Stimulated activated CD8-positive, alpha-beta memory T cell treated with anti-CD3 and anti-CD28 coated beads, Interleukin-4, amount 100 ng/mL, for 48 hours (primary cell): ENCODE measurements around the gene SELENOT.
"Not testable (repeated sequence)": the region's sequence is repeated elsewhere in the genome, so short reads cannot be mapped to it uniquely, and the experiment has no call there.

Experiments used
- DNase-seq: peaks from one replicate; pipeline ENCODE4 v3.0.0-alpha.2; 2020

The SELENOT gene, protein sequence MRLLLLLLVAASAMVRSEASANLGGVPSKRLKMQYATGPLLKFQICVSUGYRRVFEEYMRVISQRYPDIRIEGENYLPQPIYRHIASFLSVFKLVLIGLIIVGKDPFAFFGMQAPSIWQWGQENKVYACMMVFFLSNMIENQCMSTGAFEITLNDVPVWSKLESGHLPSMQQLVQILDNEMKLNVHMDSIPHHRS

DNA sequence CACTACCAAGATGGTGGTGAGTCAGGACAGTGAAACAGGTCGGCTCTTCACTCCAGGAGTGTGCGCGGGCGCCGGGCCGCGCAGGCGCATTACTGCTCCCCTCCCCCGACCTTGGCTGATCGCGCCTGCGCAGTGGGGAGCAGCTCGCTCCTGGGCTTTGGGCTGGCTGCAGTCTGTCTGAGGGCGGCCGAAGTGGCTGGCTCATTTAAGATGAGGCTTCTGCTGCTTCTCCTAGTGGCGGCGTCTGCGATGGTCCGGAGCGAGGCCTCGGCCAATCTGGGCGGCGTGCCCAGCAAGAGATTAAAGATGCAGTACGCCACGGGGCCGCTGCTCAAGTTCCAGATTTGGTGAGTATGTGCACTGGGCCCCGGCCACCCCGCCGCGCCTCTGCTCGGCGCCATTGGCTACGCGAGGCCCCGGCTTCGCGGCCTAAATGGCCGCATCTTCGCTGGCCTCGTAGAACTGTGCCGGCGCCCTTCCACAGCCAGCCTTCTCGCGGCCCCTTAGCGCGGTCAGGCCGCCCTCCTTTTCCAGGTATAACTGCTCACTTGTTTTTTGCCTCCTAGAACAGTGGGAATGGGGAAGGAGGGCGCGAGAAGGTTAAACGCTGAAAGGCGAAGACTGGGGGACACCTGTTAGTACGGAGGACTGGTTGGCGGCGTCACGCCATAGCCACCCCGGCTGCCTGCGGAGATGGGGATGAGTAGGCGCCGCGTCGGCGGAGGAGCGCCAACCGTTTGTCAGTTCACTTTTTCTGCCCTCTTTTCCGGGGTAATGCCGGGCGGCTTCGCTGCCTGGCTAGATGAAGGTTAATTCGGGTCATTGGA is at the start of gene SELENOT:
Gene SELENOT (plus strand): TSS at position 169 of the 827 bp plus-strand sequence. CDS start 42 bp downstream, at position 211.
- peak; percentile 94 for DNase-seq

DNA sequence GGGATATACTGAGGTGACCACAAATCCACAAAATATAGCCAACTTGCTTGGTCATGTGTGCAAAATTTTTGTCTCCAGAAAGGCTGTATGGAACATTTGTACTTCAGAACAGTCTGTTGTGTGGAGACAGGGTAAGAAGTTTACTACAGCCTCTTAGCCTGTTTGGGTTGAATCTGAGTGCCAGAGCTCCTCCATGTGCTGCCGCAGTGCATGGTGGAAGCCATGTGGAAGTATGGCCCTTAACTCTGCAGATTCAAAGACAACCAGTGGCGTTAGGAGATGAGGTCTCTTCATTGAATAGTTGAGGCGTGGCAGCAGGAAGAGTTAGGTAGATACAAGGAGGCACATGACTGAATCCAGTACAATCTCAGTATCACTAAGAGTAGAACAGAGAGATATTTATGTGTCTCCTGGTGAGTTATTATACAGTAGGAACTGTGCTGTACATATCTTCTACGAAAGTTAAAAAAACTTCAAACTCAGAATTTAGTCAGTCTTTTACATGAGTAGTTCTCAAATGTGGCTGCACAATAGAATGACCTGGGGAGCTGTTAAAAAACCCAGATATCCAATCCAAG is 47.2 kb upstream of the SELENOT start:
- no peak for DNase-seq

DNA sequence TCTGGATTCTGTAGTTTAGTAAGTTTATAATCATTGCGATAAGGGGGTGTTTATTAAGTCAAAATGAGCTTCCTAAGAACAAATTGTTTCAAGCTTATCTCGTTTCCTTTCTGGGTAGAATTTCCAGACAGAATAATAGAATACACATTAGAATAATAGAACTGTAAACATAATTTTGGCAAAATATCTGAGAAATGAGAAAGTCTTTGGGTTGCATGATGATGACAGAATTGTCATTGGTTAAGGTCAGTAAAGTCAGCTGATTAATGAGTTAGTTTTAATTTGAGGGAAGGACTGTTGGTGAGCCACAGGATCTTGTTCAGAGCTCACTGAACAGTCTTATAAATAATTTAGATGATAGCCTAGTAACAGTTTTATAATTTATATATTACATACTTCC is 46.3 kb upstream of the SELENOT start:
- DNase-seq = no peak

DNA sequence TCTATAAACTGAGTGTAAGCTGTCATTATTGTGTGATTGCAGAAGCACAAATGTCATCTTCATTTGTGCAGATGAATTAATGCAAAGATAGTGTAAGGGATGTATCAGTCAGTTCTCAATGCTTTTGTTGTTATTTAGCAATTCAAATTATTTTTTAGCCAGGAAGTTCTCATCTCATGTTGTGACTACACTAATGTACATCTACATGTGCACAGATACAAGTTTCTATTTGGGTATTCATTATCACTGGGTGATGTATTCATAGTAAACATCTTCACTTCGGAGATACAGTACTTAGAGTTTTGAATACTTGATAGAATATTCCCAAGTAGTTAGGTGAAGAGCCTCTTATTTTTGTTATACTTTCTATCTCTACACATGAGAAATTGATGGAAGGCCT is 45.4 kb upstream of the SELENOT start:
- no peak for DNase-seq

DNA sequence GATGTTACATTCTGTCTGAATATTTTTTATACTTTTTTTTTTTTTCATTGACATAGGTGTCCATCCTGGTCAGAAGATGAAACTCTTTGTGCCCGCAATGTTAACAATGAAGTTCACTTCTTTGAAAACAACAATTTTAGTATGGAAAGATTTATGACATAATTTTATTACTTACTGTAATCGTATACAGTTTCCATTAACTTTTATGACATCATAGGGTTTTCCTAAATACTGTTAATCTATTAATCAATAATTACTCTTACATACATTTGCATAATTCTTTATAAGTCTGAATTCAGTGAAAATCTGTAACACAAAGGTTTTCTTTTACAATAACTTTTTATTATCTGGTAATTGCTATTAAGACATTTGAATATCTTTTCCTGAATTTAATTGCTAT is 38.9 kb upstream of the SELENOT start:
- DNase-seq = no peak

DNA sequence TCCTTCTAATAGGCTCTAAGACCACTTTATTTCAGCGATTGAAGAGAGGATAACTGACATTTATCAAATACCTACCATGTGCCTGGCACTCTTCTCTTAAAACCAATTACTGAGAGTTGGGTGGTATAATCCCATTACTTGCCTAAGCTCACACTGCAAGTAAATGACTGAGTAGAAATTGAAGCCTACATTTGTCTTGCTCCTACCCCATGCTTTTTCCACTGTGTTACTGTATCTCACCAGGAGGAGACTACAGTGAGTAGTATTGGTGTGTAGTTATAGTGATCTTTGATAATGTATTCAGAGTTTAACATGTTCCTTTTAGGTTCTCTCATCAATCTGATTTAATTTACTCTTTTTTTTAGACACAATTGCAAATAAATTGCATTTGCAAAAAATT is 35.8 kb upstream of the SELENOT start:
- DNase-seq = no peak

DNA sequence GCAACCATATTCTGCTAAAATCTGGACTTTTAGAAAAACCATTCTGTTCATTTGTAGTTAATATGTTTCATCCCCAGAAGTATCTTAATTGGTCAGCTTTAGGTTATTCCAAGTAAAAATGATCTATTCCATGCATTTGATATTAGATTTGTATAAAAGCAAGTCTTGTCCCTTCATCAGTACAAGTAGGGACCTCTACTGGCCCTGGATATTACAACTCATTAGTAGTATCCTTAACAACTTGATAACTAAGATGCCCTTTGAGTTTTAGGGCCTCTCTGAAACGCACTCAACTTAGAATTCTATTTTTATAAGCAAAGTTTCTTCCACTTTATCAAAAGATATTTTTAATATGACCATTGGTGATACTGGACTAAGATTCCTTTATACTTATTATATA is 25.3 kb upstream of the SELENOT start:
- DNase-seq = no peak

DNA sequence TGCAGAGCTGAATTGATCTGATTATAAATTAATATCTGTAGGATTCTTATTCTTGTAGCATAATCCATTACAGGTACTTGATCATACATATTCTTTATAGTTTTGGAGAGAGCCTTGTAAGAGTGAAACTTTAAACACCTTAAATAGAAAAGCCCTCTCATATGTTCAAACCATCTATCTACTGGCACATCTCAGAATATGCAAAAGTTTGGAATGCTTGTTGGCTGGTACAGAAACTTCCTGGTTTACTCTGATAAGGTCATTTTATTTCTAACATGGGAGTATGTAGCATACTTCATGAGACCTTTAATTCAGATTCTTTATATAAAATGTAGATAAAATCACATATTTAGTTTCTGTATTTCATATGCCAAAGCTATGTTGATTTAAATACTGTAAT is 21.9 kb upstream of the SELENOT start:
- DNase-seq = no peak

DNA sequence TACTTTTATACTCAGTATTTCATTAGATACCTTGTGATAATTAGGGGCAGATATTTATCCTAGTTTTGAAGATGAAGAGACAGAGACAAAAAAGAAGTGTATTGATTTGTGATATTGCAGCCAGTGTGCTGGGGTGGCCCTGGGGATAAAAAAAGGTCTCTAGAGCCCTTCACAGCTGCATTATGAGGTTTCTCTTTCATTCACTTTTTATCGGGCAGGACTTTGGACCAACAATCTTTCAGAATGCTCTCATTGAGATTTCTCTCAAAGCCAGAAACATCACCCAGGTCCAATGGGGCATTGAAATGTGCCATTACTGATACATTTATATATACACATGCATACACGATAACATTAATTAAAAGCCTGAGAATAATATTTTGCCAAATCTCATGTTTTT is 20.5 kb upstream of the SELENOT start:
- DNase-seq = no peak

DNA sequence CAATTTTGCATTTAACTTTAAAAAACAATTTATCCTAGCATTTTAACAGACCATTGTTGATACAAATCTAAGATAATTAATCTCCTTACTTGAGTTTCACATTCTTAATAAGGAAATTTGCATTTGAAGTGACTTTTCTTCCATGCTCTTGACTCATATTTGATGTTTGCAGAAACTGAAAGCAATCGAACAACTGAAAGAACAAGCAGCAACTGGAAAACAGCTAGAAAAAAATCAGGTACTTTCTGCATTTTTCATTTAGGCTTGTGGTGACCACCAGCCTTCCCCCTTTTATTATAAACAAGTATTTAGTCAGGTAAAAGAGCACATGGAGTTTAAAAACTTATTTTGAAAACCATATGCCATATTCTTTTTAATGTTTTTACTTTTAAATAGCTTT is 20.1 kb upstream of the SELENOT start:
- DNase-seq = no peak

DNA sequence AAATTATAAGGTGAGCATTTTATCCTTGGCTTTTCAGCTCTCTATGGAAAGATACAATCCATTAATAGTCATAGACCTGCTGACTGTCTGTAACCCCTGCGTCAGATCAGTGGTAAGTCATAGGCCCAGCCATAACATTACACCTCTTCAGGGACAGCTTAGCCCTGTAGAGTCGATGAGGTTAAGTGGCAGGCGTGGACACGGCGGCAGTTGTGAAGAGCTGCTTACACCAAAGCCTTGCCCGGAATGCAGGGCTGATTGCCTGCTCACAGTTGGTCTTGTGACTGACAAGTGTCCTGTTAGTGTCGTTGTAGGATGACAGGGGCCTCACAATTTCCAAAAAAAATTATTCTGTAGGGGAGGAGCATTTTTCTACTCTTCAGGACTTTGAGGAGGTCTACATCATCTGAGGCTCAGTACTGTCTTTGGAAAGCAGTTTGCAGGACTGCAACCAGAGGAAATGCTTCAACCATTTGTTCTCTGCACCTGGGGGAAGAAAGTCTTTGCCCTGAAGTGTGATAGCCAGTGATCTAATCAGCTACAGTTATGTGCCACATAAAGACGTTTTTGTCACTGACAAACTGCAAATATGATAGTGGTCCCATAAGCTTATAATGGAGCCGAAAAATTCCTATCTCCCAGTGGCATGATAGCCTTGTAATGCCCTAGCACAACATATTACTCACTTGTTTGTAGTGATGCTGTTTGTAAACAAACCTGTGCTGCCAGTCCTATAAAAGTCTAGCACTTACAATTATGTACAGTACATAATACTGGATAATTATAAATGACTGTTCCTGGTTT is 14.9 kb upstream of the SELENOT start:
- no peak for DNase-seq

DNA sequence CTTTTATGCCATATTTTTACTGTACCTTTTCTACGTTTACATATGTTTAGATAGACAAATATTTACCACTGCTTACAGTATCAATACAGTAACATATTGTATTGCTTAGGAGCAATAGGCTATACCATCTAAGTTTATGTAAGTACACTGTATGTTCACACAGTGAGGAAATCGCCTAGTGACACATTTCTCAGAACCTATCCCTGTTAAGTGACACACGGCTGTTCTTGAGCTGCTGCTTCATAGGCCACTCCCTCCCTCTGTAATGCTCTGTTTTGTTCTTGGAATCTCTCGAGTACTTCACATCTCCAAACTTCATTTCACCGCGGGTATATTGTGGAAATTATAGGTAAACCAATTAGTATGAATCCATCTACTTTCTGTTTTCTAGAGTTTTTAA is 13.4 kb upstream of the SELENOT start:
- no peak for DNase-seq

DNA sequence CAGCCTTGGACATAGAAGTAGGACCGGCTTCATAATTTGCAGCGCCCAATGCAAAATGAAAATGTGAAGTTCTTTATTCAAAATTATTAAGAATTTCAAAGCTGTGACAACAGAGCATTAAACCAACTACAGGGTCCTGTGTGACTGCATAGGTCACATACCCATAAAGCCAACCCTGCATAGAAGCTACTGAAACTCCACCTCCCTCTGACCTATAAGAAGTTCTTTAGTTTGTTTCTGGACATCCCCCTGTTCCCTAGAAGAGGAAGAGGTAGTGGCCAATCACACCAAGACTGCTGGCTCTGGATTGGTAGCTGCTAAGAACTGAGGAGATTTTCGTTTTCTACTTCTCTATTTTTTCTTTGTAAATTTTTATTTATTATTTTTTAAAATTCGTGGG is 9.0 kb upstream of the SELENOT start:
- DNase-seq = no peak

DNA sequence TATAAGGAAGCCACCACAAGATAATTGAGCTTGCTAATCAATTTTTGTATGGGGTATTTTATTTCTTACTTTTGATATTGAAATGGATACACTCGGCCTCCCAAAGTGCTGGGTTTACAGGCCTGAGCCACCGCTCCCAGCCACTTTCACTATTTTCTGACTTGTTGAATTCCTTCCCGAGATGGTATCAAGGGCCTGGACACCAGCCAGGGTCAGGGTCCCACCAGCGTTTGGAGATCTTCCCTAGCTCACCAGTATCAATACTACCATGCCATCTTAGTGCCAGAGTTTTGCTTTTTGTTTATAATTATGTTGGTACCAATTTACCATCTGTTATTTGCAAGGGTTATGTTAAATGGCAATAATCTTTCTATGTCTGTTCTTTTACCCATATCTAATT is 5.5 kb upstream of the SELENOT start:
- DNase-seq = no peak

DNA sequence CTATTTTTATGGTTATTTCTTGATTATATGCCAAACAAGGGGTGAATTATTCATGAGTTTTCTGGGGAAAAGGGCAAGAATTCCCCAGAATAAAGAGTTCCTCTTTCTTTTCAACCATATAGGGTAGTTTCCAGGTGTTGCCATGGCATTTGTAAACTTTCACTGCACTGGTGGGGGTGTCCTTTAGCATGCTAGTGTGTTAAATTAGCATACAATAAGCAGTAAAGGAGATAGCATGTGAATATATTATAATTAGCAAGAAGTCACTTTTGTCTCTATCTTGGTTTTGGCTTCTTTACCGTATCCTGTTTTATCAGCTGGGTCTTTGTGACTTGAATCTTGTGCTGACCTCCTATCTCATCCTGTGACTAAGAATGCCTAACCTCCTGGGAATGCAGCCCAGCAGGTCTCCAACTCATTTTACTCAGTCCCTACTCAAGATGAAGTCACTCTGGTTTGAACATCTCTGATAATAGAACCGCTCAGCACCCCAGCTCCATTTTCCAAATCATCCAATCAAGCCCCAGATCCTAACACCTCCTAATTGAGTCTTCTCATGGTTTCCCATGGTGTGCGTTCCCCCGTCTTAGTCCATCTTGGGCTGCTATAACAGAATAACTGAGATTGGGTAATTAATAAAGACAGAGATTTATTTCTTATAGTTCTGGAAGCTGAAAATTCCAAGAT is 3.4 kb upstream of the SELENOT start:
- no peak for DNase-seq

DNA sequence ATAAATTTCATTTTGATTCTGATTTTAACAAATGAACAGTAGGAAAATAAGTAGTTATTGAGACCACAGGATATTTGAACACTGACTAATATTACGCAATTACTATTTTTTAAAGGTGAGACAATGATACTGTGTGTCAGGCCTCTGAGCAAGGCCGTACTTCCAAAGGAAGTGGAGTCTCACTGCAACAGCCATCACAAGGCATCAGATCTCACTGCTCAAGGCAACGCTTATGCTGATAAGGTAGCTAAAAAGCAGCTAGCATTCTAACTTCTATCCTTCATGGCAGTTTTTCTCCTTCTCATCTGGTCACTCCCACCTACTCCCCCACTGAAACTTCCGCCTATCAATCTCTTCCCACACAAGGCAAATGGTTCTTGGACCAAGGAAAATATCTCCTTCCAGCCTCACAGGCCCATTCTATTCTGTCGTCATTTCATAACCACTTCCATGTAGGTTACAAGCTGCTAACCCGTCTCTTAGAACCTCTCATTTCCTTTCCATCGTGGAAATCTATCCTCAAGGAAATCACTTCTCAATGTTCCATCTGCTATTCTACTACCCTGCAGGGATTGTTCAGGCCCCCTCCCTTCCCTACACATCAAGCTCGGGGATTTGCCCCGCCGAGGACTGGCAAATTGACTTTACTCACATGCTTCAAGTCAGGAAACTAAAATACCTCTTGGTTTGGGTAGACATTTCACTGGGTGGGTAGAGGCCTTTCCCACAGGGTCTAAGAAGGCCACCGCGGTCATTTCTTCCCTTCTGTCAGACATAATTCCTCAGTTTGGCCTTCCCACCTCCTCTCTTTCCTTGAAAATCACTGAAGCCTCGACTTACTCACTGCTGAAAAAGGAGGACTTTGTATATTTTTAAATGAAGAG is 2.2 kb upstream of the SELENOT start:
- not testable (repeated sequence) for DNase-seq

DNA sequence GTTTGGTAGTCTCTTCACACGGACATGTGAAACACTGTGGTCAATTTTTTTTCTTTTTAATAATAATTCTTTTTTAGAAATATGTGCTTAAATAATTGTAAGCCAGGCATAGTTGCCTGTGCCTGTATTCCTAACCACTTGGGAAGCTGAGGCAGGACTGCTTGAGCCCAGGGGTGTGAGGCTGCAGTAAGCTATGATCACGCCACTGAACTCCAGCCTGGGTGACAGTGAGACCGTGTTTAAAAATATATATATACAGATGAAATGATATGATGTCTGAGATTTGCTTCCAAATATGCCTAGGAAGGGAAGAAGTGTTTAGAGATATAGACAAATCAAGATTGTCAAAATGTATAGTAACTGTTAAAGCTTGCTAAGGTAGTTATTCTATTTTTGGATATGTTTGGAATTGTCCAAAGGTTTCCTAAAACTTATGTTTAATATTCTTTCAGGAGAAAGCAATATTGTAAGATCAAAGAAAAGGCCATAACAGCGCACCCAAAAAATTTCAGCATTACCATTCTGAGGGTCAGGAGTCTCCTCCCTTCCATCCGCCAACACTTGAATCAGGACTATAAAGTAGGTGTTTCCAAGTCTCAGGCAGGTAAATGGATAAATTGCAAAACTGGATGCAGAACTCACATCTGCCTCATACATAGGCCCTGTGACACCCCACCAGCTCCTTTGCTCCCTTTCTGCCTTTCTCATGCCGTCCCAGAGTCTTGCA is 532 bp upstream of the SELENOT start:
- no peak for DNase-seq

DNA sequence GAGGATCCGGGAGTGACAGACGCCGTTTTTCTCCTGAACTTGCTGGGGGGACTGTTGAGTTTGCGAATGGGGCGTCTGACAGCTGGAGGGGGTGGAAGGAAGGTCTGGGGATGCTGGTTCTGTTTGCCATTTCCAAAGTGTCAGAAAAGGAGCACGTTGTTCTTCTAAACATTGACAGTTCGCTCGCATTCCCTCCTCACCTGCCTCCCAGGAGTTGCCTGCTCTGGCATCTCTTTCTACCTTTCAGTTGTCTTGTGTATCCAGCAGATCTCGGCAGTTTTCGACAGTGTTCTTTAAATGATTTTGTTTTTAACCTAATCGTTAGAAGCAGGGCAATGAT is 829 bp downstream of the SELENOT start:
- no peak for DNase-seq

DNA sequence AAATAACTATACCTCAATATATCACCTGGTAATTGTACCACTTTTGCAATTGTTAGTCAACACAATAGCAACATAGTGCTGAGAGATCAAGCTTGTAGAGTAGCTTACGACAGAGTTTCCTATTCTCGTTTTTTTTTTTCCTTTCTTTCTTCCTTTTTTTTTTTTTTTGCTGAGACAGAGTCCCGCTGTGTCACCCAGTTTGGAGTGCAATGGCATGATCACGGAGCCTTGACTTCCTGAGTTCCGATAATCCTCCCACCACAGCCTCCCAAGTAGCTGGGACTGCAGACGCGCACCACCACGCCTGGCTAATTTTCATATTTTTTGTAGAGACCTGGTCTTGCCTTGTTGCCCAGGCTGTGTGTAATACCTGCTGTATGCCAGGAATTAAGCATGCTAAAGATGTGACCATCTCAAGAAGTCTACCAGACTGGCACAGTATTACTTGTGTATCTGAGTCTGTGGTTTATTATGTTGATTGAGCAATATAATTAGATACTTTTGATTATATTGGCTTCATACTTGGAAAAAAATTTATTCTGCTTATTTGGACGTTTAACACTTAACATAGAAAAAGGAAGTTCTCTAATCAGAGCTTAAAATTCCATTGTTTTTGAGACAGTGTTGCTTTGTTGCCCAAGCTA is 3.0 kb downstream of the SELENOT start:
- DNase-seq = no peak

DNA sequence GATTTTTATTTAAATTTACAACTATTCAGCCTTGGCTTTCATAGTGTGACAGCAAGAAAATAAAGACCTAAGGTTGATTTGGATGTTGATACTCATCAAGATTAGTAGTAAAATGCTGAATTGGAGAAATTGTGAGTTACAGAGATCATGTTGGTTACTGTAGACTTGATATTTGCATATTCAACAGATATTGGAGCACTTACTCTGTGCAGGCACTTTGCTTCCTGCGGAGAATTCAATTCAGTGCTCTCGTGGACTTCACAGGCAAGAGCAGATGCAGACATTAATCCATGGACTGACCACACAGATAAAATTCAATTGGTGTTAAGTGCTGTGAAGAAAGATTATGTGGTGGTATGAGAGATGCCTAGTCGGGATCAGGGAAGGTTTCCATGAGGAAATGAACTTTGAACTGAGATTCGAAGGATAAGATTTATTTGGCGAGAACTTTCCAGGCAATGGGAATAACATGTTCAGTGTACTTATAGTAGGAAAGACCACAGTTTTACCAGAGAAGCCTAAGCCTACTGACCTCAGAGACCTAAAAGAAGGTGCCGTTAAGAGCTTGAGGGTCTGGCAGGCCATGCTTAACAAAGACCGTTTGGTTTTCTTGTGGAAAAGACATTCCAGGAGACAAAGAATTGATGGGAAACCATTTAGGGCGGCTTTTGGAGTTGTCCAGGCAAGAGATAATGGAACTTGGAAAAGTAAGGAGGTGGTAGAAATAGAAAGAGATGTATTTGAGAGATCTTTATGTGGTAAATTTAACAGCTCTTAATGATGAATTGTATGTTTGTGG is 4.3 kb downstream of the SELENOT start:
- DNase-seq = no peak
